ENCODE results near the gene PPM1L.

DNA sequence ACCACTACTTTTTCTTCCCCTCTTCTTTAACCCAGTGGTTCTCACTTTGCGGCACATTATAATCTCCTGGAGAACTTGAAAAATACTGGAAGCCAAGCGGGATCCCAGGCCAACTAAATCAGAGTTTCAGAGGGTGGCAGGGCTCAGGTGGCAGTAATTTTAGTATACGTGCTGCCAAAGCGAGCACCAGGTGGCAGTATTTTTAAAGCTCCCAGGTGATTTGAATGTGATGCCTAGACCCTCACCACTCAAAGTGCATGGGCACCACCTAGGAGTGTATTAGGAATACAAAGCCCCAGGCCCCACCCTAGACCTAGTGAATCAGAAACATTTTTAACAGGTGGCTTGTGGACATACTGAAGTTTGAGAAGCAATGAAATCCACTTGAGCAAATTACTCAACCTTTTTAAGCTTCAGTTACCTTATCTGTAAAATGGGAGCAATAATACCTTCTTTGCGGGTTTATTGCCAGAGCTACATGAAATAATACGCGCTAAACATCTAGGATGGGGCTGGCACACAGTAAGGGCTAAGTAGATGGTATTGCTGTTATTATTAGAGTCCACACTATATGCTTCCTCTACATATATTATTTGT, 340.8 kb downstream of the PPM1L start:
- TF ChIP-seq, protein P1, sequence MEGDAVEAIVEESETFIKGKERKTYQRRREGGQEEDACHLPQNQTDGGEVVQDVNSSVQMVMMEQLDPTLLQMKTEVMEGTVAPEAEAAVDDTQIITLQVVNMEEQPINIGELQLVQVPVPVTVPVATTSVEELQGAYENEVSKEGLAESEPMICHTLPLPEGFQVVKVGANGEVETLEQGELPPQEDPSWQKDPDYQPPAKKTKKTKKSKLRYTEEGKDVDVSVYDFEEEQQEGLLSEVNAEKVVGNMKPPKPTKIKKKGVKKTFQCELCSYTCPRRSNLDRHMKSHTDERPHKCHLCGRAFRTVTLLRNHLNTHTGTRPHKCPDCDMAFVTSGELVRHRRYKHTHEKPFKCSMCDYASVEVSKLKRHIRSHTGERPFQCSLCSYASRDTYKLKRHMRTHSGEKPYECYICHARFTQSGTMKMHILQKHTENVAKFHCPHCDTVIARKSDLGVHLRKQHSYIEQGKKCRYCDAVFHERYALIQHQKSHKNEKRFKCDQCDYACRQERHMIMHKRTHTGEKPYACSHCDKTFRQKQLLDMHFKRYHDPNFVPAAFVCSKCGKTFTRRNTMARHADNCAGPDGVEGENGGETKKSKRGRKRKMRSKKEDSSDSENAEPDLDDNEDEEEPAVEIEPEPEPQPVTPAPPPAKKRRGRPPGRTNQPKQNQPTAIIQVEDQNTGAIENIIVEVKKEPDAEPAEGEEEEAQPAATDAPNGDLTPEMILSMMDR (IDR thresholded peaks at IDR 0.05; ENCODE audit: low read depth, low read length, poor library complexity, severe bottlenecking) = peak; percentile 63
- TF ChIP-seq EZH2phosphoT487 (IDR thresholded peaks at IDR 0.05; ENCODE audit: borderline replicate concordance, low read length) = no peak
